Psoas muscle (tissue), 8 donors: ENCODE measurements around the gene LTC4S. TPM values are rescaled to one million over a fixed set of nuclear protein-coding genes. Genes with fewer than 3 reads are reported as not detected.

Experiments used
- ATAC-seq, 4 donors: fragments of 200-7000 bp; cut with Tn5 transposase; one replicate each; pipeline ENCODE4 v1.9.1; 2020; ENCODE audit warnings: moderate library complexity in 3 of 4, mild to moderate bottlenecking in 2 of 4
- DNase-seq, 2 donors: peaks; one replicate each; pipeline ENCODE4 v3.0.0-alpha.2; 2020
- H3K27ac ChIP-seq: fragments of 200-600 bp; one replicate; pipeline ENCODE4 v1.8.0; 2022
- H3K27me3 ChIP-seq, 3 donors: fragments of 200-600 bp in 1 of 3; one replicate each; pipeline versions ENCODE4 v1.6.1 to v1.8.0; 2013 to 2022; ENCODE audit warnings: low read length in 2 of 3, mild to moderate bottlenecking in 2 of 3, moderate library complexity in 1 of 3; ENCODE audit not compliant: insufficient read depth in 3 of 3
- H3K36me3 ChIP-seq, 2 donors: fragments of 200-600 bp in 1 of 2; one replicate each; pipeline versions ENCODE4 v1.6.1 to v1.8.0; 2013 to 2022; ENCODE audit warnings: low read depth in 1 of 2, mild to moderate bottlenecking in 1 of 2, moderate library complexity in 1 of 2; ENCODE audit not compliant: insufficient read depth in 1 of 2
- H3K4me1 ChIP-seq: fragments of 200-600 bp; one replicate; pipeline ENCODE4 v1.8.0; 2022
- H3K4me3 ChIP-seq: fragments of 200-600 bp; one replicate; pipeline ENCODE4 v1.8.0; 2022; ENCODE audit warnings: mild to moderate bottlenecking
- H3K9me3 ChIP-seq: fragments of 200-600 bp; one replicate; pipeline ENCODE4 v1.8.0; 2022
- WGBS, 3 donors: extraction: QIAGEN DNeasy Blood & Tissue Kit; methylation state at CpG; one replicate each; pipeline versions ENCODE4 v1.1.6 to v1.1.7; 2013; 5-methylcytosine and 5-hydroxymethylcytosine counted together
- intact Hi-C, 2 donors: fragments of 100-400 bp; cut with DNase I; formaldehyde crosslinking; loops; one replicate each; pipeline versions ENCODE4 v1.11.0 to v1.14.2; 2022
- polyA plus RNA-seq, 3 donors: library from polyadenylated mRNA; stranded (reverse); fragments of 200-250 nt; gene quantifications; one replicate each; pipeline ENCODE4 v1.2.3, GENCODE V29; 2013
- total RNA-seq, 4 donors: library from RNA; stranded (reverse); fragmentation: NEBNext Ultra II Directional in 2 of 4; extraction: Animal tissue kit (Norgen Biotek cat#: 25700) in 2 of 4; gene quantifications; one replicate each; pipeline versions ENCODE4 v1.2.1 to v1.2.4, GENCODE V29; 2021 to 2023
- TF ChIP-seq, protein P1 (sequence below): fragments of 200-600 bp; IDR thresholded peaks from one replicate; pipeline ENCODE4 v1.8.0; 2022; ENCODE audit warnings: antibody characterized with exemption
- donor health status: healthy with polysubstance abuse.
- donor health status: DM: no; HTN: no; CAD: no; lungs with moderate emphysema.
- donor health status: Bipolar disorder and iron deficiency.
- donor health status: healthy.
- donor health status: DM: yes; HTN: yes; CAD: no.
- donor health status: DM: no; HTN: no; CAD: no.
- donor health status: DM: no; HTN: no; CAD: no.
- donor health status: DM: yes; HTN: yes; CAD: no.

LTC4S gene
- total and polyA plus RNA-seq, 7 donors: 1.5 to 6.7 (median 2.2) TPM

DNA sequence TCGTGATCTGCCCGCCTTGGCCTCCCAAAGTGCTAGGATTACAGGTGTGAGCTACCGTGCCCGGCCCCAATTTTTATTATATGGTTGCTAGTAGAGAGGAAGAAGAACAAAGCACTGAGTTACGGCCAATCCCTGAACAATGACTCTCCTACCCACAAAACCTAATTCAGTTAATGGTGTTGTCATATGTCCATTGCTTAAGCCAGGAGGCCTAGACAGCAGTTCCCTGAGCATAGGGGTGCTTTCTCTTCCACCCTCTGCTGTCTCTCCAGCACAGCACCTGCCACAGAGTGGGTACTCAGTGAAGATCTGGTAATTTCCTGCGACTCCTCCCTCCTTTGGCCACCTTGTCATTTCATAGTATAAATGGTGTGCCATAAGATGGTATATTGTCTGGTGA, 21.4 kb upstream of the LTC4S start:
- ATAC-seq (no peak), DNase-seq (no peak)
- Histone ChIP-seq H3K4me3 (no peak overlapping the region), H3K9me3 (no peaks in the 10 kb centered on the region), H3K27ac (no peak overlapping the region), H3K27me3 (no peaks in the 10 kb centered on the region), H3K36me3 (peaks cover 6 to 94% of the 10 kb centered on the region in 2 donors), H3K4me1 (no peaks in the 10 kb centered on the region)
- TF ChIP-seq, protein P1, sequence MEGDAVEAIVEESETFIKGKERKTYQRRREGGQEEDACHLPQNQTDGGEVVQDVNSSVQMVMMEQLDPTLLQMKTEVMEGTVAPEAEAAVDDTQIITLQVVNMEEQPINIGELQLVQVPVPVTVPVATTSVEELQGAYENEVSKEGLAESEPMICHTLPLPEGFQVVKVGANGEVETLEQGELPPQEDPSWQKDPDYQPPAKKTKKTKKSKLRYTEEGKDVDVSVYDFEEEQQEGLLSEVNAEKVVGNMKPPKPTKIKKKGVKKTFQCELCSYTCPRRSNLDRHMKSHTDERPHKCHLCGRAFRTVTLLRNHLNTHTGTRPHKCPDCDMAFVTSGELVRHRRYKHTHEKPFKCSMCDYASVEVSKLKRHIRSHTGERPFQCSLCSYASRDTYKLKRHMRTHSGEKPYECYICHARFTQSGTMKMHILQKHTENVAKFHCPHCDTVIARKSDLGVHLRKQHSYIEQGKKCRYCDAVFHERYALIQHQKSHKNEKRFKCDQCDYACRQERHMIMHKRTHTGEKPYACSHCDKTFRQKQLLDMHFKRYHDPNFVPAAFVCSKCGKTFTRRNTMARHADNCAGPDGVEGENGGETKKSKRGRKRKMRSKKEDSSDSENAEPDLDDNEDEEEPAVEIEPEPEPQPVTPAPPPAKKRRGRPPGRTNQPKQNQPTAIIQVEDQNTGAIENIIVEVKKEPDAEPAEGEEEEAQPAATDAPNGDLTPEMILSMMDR: no peak
- WGBS, 3 donors: 90 to 98% (median 97%) methylated on average over 6 of the region's 6 CpGs
- intact Hi-C loops: no loop called here

DNA sequence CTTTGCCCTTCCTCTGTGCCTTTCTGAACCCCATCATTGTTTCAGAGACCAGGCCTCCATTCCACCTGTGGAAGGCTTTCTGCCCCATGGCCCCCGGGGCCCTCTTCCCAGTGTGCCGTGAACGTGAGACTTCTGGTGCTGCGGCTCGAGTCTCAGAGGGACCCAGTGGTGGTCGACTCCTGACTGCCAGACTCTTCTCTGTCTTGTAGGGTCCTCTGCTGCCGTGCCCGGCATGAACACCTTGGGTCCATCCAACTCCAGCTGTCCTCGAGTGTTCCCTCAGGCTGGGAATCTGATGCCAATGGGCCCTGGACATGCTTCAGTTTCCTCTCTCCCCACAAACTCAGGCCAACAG, 20.1 kb upstream of the LTC4S start:
- no peak overlapping the region for H3K4me3 ChIP-seq
- H3K4me1 ChIP-seq: no peaks in the 10 kb centered on the region
- 79 to 90% (median 81%) methylated on average over 9 of the region's 9 CpGs for WGBS, 3 donors

DNA sequence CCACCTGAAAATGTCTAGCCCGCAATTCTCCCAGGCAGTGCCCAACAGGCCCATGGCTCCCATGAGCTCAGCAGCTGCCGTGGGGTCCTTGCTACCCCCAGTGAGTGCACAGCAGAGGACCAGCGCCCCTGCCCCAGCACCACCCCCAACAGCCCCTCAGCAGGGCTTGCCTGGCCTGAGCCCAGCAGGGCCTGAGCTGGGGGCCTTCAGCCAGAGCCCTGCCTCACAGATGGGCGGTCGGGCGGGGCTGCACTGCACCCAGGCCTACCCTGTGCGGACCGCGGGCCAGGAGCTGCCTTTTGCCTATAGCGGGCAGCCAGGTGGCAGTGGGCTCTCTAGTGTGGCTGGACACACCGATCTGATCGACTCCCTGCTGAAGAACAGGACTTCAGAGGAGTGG, 19.3 kb upstream of the LTC4S start:
- DNase-seq (no peak), ATAC-seq (peak in 2 of 4 donors; percentile 19 to 24)
- Histone ChIP-seq H3K27me3 (no peaks in the 10 kb centered on the region), H3K9me3 (no peaks in the 10 kb centered on the region), H3K4me3 (no peak overlapping the region), H3K36me3 (peaks cover 6 to 94% of the 10 kb centered on the region in 2 donors), H3K27ac (no peak overlapping the region), H3K4me1 (no peaks in the 10 kb centered on the region)
- TF ChIP-seq, protein P1: no peak
- intact Hi-C loops: no loop called here
- WGBS, 3 donors: 93 to 96% (median 95%) methylated on average over 12 of the region's 12 CpGs

More for the DNA sequence above, 20.1 kb upstream of the LTC4S start:
- intact Hi-C loops: no loop called here
- DNase-seq: peak in 1 of 2 donors; percentile 40
- no peak overlapping the region for H3K27ac ChIP-seq
- no peaks in the 10 kb centered on the region for H3K9me3 ChIP-seq
- H3K27me3 ChIP-seq: no peaks in the 10 kb centered on the region
- peaks cover 6 to 95% of the 10 kb centered on the region in 2 donors for H3K36me3 ChIP-seq
- no peak for ATAC-seq
- TF ChIP-seq, protein P1: no peak

DNA sequence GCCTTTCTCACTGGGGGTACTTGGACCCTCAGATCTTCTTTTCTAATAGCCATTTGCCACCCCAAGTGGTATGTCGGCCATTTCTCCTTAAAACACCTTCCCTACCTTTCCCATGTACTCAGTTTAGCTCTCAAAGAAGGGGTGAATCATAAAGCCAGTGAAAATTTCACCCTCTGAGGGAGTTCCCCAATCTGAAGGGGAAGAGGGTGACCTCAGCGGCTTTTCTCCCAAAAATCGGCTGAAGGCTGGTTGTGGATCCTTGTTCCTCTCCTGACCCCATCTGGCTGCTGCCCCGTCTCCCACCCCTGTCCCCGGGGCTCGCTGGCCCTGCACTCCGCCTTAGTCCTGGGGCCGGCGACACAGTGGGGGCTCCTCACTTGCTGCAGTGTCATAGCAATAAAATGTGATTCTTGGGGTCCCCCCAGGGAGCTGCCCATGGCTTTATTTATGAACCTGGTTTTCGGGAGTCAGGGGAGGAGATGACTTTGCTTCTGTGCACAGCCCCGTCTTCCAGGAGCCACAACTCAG, 17.3 kb upstream of the LTC4S start:
- no peaks in the 10 kb centered on the region for H3K27me3 ChIP-seq
- no peak overlapping the region for H3K27ac ChIP-seq
- no peak for ATAC-seq
- peak in 1 of 2 donors; percentile 39 for DNase-seq
- no peaks in the 10 kb centered on the region for H3K9me3 ChIP-seq
- TF ChIP-seq, protein P1: no peak
- no peak overlapping the region for H3K4me3 ChIP-seq
- H3K36me3 ChIP-seq: peaks cover 6 to 88% of the 10 kb centered on the region in 2 donors
- no peaks in the 10 kb centered on the region for H3K4me1 ChIP-seq
- 91 to 93% (median 91%) methylated on average over 11 of the region's 11 CpGs for WGBS, 3 donors
- intact Hi-C loops: no loop called here

DNA sequence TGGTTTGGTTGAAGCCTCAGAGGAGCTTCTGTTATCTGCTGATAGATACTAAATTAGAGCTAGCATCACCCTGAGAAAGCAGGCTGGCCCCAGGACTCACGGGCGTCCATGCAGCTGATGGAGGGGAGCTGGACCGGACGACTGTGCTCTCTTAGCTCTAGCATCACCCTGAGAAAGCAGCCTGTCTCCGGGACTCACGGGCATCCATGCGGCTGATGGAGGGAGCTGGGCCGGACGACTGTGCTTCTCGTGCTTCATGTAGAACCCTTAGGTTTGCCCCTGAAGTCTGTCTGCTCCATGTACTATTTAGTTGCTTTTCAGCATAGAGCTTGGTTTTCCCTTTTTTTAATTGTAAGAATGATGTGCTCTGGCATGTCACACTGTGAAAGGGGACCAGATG, 16.3 kb upstream of the LTC4S start:
- no peak overlapping the region for H3K27ac ChIP-seq
- 91 to 93% (median 92%) methylated on average over 10 of the region's 10 CpGs for WGBS, 3 donors
- H3K4me3 ChIP-seq: no peak overlapping the region
- H3K36me3 ChIP-seq: peaks cover 6 to 78% of the 10 kb centered on the region in 2 donors
- intact Hi-C loops: no loop called here
- no peaks in the 10 kb centered on the region for H3K27me3 ChIP-seq
- TF ChIP-seq, protein P1: no peak
- H3K4me1 ChIP-seq: no peaks in the 10 kb centered on the region
- no peaks in the 10 kb centered on the region for H3K9me3 ChIP-seq
- ATAC-seq (no peak), DNase-seq (no peak)
